ENCODE measurements around the gene HERC6. TPM values are rescaled to one million over a fixed set of nuclear protein-coding genes. Genes with fewer than 3 reads are reported as not detected.
"Not testable (repeated sequence)": the region's sequence is repeated elsewhere in the genome, so short reads cannot be mapped to it uniquely, and the experiment has no call there.

The HERC6 gene
- total RNA-seq, 1 donor from 2014 or later: 15.8 TPM

GRCh38 chr4:88359558-88359957, 19.1 kb upstream of the HERC6 start:
- Histone ChIP-seq H3K4me3 (no peak overlapping the region), H3K27me3 (ENCODE audit: low read depth) (no peaks in the 10 kb centered on the region), H3K36me3 (no peaks in the 10 kb centered on the region), H3K4me1 (no peaks in the 10 kb centered on the region), H3K27ac (no peak overlapping the region), H3K9me3 (peaks cover 4% of the 10 kb centered on the region)
- TF ChIP-seq CTCF (IDR thresholded peaks at IDR 0.05): no peak
- intact Hi-C loops (cut with DNase I): no loop called here
- ATAC-seq (no peak), DNase-seq (no peak)

- intact Hi-C loops (cut with DNase I): no loop called here
- Histone ChIP-seq H3K27ac (no peak overlapping the region), H3K4me1 (no peaks in the 10 kb centered on the region), H3K9me3 (peaks cover 4% of the 10 kb centered on the region), H3K4me3 (no peak overlapping the region), H3K36me3 (no peaks in the 10 kb centered on the region), H3K27me3 (ENCODE audit: low read depth) (no peaks in the 10 kb centered on the region)
- DNase-seq (no peak), ATAC-seq (no peak)
- TF ChIP-seq CTCF (IDR thresholded peaks at IDR 0.05): no peak
These were observed 18.4 kb upstream of the HERC6 start for GRCh38 chr4:88360256-88360655.

DNA sequence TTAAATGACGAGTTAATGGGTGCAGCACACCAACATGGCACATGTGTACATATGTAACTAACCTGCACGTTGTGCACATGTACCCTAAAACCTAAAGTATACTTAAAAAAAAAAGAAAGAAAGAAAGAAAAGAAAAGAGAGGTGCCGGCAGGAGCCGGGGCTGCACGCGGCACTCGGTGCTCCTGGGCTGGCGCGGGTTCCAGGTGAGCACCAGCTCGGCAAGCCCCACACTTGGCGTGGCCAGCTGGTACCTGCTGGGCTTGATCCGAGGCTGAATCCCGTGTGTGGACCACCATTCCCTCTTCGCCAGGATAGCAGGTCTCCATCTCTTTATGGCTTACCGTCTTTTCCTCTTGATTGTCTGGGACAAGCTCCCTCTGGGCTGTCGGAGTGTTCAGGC, 17.9 kb upstream of the HERC6 start:
- ATAC-seq (no peak), DNase-seq (no peak)
- Histone ChIP-seq H3K27ac (no peak overlapping the region), H3K4me3 (no peak overlapping the region), H3K9me3 (peaks cover 4% of the 10 kb centered on the region), H3K27me3 (ENCODE audit: low read depth) (no peaks in the 10 kb centered on the region), H3K4me1 (no peaks in the 10 kb centered on the region), H3K36me3 (no peaks in the 10 kb centered on the region)
- TF ChIP-seq CTCF (IDR thresholded peaks at IDR 0.05): no peak
- intact Hi-C loops (cut with DNase I): no loop called here

- H3K4me3 ChIP-seq; intact Hi-C loops (cut with DNase I); H3K36me3 ChIP-seq; H3K27me3 ChIP-seq (ENCODE audit: low read depth); H3K9me3 ChIP-seq; DNase-seq; ATAC-seq; H3K27ac ChIP-seq; H3K4me1 ChIP-seq: not testable (repeated sequence)
These were observed 17.4 kb upstream of the HERC6 start for GRCh38 chr4:88361217-88361773.

DNA sequence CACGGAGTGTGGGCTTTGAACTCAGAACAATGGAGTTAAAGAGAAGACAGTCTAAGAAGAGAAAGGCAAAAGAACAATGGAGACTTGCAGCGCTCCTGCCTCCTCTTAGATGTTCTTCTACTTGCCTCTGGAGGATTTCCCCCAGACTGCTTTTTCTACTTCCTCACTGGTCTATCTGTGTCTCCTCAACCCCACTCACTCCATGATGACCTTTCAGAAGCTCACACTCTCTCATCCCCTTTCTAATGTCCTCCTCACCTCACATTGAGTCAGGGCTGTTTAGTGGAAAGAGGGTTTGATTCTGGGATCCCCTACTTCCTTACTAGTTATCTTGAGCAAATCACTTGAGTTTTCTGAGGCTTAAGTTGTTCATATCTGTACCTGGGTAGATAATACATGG, 12.2 kb upstream of the HERC6 start:
- no peak for DNase-seq
- no peak for TF ChIP-seq CTCF (IDR thresholded peaks at IDR 0.05)
- Histone ChIP-seq H3K27me3 (ENCODE audit: low read depth) (no peaks in the 10 kb centered on the region), H3K4me3 (no peak overlapping the region), H3K9me3 (peaks cover 4% of the 10 kb centered on the region), H3K4me1 (no peaks in the 10 kb centered on the region), H3K36me3 (no peaks in the 10 kb centered on the region), H3K27ac (no peak overlapping the region)
- intact Hi-C loops (cut with DNase I): loop anchor here (5.0 kb wide), 1 partner anchor 151 kb away; no protein-coding TSS in a partner anchor
- no peak for ATAC-seq

GRCh38 chr4:88367826-88368225, 10.8 kb upstream of the HERC6 start:
- no peak for TF ChIP-seq CTCF (IDR thresholded peaks at IDR 0.05)
- H3K9me3 ChIP-seq: peaks cover 4% of the 10 kb centered on the region
- DNase-seq (no peak), ATAC-seq (no peak)
- no peaks in the 10 kb centered on the region for H3K4me1 ChIP-seq
- no peak overlapping the region for H3K4me3 ChIP-seq
- H3K36me3 ChIP-seq: no peaks in the 10 kb centered on the region
- H3K27me3 ChIP-seq (ENCODE audit: low read depth): no peaks in the 10 kb centered on the region
- intact Hi-C loops (cut with DNase I): loop anchor here (5.0 kb wide), 1 partner anchor 149 kb away; no protein-coding TSS in a partner anchor
- no peak overlapping the region for H3K27ac ChIP-seq

All from lower lobe of right lung (tissue), 2 donors.